Measurements from ENCODE around the gene CFAP97.
"Not testable (repeated sequence)": the region's sequence is repeated elsewhere in the genome, so short reads cannot be mapped to it uniquely, and the experiment has no call there.

Gene CFAP97

GRCh38 chr4:185127021-185127925 lies 76.5 kb downstream of the CFAP97 start:
- Histone ChIP-seq H3K27me3 (ENCODE audit: control insufficient read depth in 1 of 2, insufficient read depth in 2 of 2, low read length in 2 of 2) (peaks cover 19 to 20% of the 10 kb centered on the region in 2 donors), H3K4me3 (ENCODE audit: low read depth in 1 of 2, low read length in 2 of 2) (peak overlapping the region; percentile 56 to 63), H3K36me3 (ENCODE audit: control insufficient read depth in 1 of 2, insufficient read depth in 2 of 2, low read length in 2 of 2) (no peaks in the 10 kb centered on the region), H3K27ac (ENCODE audit: low read depth, low read length) (no peak overlapping the region), H3K4me1 (ENCODE audit: control insufficient read depth in 1 of 2, insufficient read depth in 2 of 2, low read length in 2 of 2) (peaks cover 5 to 18% of the 10 kb centered on the region in 2 donors), H3K9me3 (ENCODE audit: control insufficient read depth in 1 of 2, low read length in 2 of 2) (no peaks in the 10 kb centered on the region), H3K9ac (ENCODE audit: low read depth in 1 of 2, low read length in 2 of 2) (no peak overlapping the region)

DNA sequence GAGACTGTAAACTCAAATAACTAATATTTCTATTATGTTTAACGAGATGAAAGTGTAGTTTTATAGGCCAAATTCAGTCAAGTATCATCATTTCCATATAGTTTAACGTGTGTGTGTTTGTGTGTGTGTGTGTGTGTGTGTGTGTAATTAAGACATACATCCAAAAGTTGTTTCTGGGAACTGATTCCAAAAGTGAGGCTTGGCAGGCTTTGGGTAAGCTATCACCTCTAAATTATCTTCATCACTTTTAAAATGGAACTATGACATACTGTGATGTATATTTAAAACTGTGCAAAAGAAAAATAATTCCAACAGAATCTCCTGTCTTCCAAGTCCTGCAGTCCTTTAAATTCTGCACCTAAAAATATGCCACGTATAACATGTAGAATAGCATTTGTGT lies 79.8 kb downstream of the CFAP97 start:
- no peak overlapping the region for H3K27ac ChIP-seq (ENCODE audit: low read depth, low read length)
- H3K36me3 ChIP-seq (ENCODE audit: control insufficient read depth in 1 of 2, insufficient read depth in 2 of 2, low read length in 2 of 2): no peaks in the 10 kb centered on the region
- no peak overlapping the region for H3K9ac ChIP-seq (ENCODE audit: low read depth in 1 of 2, low read length in 2 of 2)
- H3K9me3 ChIP-seq (ENCODE audit: control insufficient read depth in 1 of 2, low read length in 2 of 2): no peaks in the 10 kb centered on the region
- H3K27me3 ChIP-seq (ENCODE audit: control insufficient read depth in 1 of 2, insufficient read depth in 2 of 2, low read length in 2 of 2): peaks cover 17 to 19% of the 10 kb centered on the region in 2 donors
- H3K4me1 ChIP-seq (ENCODE audit: control insufficient read depth in 1 of 2, insufficient read depth in 2 of 2, low read length in 2 of 2): peaks cover 4 to 17% of the 10 kb centered on the region in 2 donors
- no peak overlapping the region for H3K4me3 ChIP-seq (ENCODE audit: low read depth in 1 of 2, low read length in 2 of 2)

GRCh38 chr4:185122681-185123345 lies 81.0 kb downstream of the CFAP97 start:
- H3K27ac ChIP-seq (ENCODE audit: low read depth, low read length): no peak overlapping the region
- no peaks in the 10 kb centered on the region for H3K9me3 ChIP-seq (ENCODE audit: control insufficient read depth in 1 of 2, low read length in 2 of 2)
- no peak overlapping the region for H3K9ac ChIP-seq (ENCODE audit: low read depth in 1 of 2, low read length in 2 of 2)
- no peak overlapping the region for H3K4me3 ChIP-seq (ENCODE audit: low read depth in 1 of 2, low read length in 2 of 2)
- H3K36me3 ChIP-seq (ENCODE audit: control insufficient read depth in 1 of 2, insufficient read depth in 2 of 2, low read length in 2 of 2): no peaks in the 10 kb centered on the region
- peaks cover 0 to 7% of the 10 kb centered on the region in 2 donors for H3K4me1 ChIP-seq (ENCODE audit: control insufficient read depth in 1 of 2, insufficient read depth in 2 of 2, low read length in 2 of 2)
- H3K27me3 ChIP-seq (ENCODE audit: control insufficient read depth in 1 of 2, insufficient read depth in 2 of 2, low read length in 2 of 2): peaks cover 11 to 12% of the 10 kb centered on the region in 2 donors

GRCh38 chr4:185120631-185120946 lies 83.2 kb downstream of the CFAP97 start:
- H3K9ac ChIP-seq (ENCODE audit: low read depth in 1 of 2, low read length in 2 of 2): no peak overlapping the region
- H3K36me3 ChIP-seq (ENCODE audit: control insufficient read depth in 1 of 2, insufficient read depth in 2 of 2, low read length in 2 of 2): no peaks in the 10 kb centered on the region
- peaks cover 3 to 6% of the 10 kb centered on the region in 2 donors for H3K4me1 ChIP-seq (ENCODE audit: control insufficient read depth in 1 of 2, insufficient read depth in 2 of 2, low read length in 2 of 2)
- H3K4me3 ChIP-seq (ENCODE audit: low read depth in 1 of 2, low read length in 2 of 2): no peak overlapping the region
- no peak overlapping the region for H3K27ac ChIP-seq (ENCODE audit: low read depth, low read length)
- H3K9me3 ChIP-seq (ENCODE audit: control insufficient read depth in 1 of 2, low read length in 2 of 2): no peaks in the 10 kb centered on the region
- peaks cover 0 to 6% of the 10 kb centered on the region in 2 donors for H3K27me3 ChIP-seq (ENCODE audit: control insufficient read depth in 1 of 2, insufficient read depth in 2 of 2, low read length in 2 of 2)

- H3K27me3 ChIP-seq (ENCODE audit: control insufficient read depth in 1 of 2, insufficient read depth in 2 of 2, low read length in 2 of 2): peaks cover 0 to 6% of the 10 kb centered on the region in 2 donors
- no peak overlapping the region for H3K9ac ChIP-seq (ENCODE audit: low read depth in 1 of 2, low read length in 2 of 2)
- H3K9me3 ChIP-seq (ENCODE audit: control insufficient read depth in 1 of 2, low read length in 2 of 2): no peaks in the 10 kb centered on the region
- H3K4me1 ChIP-seq (ENCODE audit: control insufficient read depth in 1 of 2, insufficient read depth in 2 of 2, low read length in 2 of 2): peaks cover 5 to 6% of the 10 kb centered on the region in 2 donors
- no peak overlapping the region for H3K27ac ChIP-seq (ENCODE audit: low read depth, low read length)
- no peak overlapping the region for H3K4me3 ChIP-seq (ENCODE audit: low read depth in 1 of 2, low read length in 2 of 2)
- no peaks in the 10 kb centered on the region for H3K36me3 ChIP-seq (ENCODE audit: control insufficient read depth in 1 of 2, insufficient read depth in 2 of 2, low read length in 2 of 2)
Observed at GRCh38 chr4:185119927-185120630, 83.7 kb downstream of the CFAP97 start.

GRCh38 chr4:185119467-185119866 lies 84.3 kb downstream of the CFAP97 start:
- not testable (repeated sequence) for H3K9me3 ChIP-seq (ENCODE audit: control insufficient read depth in 1 of 2, low read length in 2 of 2); H3K4me1 ChIP-seq (ENCODE audit: control insufficient read depth in 1 of 2, insufficient read depth in 2 of 2, low read length in 2 of 2); H3K36me3 ChIP-seq (ENCODE audit: control insufficient read depth in 1 of 2, insufficient read depth in 2 of 2, low read length in 2 of 2); H3K4me3 ChIP-seq (ENCODE audit: low read depth in 1 of 2, low read length in 2 of 2); H3K27ac ChIP-seq (ENCODE audit: low read depth, low read length); H3K9ac ChIP-seq (ENCODE audit: low read depth in 1 of 2, low read length in 2 of 2); H3K27me3 ChIP-seq (ENCODE audit: control insufficient read depth in 1 of 2, insufficient read depth in 2 of 2, low read length in 2 of 2)

DNA sequence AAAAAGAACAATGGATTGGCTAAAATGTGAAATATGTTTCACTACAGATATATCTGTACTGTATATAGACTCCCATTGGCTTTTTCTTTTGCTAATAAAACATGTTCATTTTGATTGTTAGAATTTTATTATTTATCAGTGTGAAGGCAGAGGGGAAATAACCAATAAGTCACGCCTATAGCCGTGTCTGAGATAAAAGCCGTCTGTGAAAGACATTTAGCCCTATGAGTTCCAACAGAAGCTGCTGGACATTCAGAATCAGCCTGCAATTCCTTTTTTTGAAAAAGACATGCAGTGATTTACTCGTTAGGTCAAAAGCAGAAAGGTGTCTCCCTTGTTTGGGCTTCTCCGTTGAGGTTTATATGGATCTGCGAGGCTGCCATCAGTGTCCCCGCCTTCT lies 84.9 kb downstream of the CFAP97 start:
- Histone ChIP-seq H3K4me3 (ENCODE audit: low read depth in 1 of 2, low read length in 2 of 2) (no peak overlapping the region), H3K4me1 (ENCODE audit: control insufficient read depth in 1 of 2, insufficient read depth in 2 of 2, low read length in 2 of 2) (peaks cover 5 to 6% of the 10 kb centered on the region in 2 donors), H3K9me3 (ENCODE audit: control insufficient read depth in 1 of 2, low read length in 2 of 2) (no peaks in the 10 kb centered on the region), H3K27me3 (ENCODE audit: control insufficient read depth in 1 of 2, insufficient read depth in 2 of 2, low read length in 2 of 2) (peaks cover 0 to 6% of the 10 kb centered on the region in 2 donors), H3K27ac (ENCODE audit: low read depth, low read length) (no peak overlapping the region), H3K36me3 (ENCODE audit: control insufficient read depth in 1 of 2, insufficient read depth in 2 of 2, low read length in 2 of 2) (no peaks in the 10 kb centered on the region), H3K9ac (ENCODE audit: low read depth in 1 of 2, low read length in 2 of 2) (no peak overlapping the region)

DNA sequence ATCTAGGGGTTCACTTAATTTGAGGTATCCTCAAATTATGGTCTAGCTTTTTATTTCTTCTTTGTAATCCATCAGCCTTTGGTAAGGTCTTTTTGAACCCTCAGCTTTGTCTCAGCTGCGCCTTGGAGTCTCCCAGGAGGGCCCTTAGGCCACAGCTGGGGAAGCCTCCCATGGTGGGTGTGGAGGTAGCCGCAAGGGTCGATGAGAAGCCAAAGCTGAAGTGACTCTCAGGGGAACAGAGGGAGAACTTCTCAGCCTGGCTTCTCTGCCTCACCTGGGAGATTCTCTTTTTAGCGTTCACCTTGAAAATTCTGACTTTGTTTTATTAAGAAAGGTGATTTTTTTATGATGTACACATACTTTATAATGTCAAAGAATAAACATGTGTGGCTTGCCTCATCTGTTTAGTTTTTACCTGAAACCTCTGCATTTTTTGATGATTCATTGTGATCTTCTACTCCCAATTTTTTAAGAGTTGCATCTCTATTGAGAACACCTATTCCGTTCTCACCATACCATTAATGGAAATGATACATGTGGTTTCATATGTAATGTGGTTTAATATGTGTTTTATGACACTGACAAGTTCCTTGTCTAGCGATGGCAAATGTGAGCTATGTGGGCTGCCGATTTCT lies 86.4 kb downstream of the CFAP97 start:
- H3K27ac ChIP-seq (ENCODE audit: low read depth, low read length): no peak overlapping the region
- H3K9me3 ChIP-seq (ENCODE audit: control insufficient read depth in 1 of 2, low read length in 2 of 2): no peaks in the 10 kb centered on the region
- no peaks in the 10 kb centered on the region for H3K27me3 ChIP-seq (ENCODE audit: control insufficient read depth in 1 of 2, insufficient read depth in 2 of 2, low read length in 2 of 2)
- no peak overlapping the region for H3K9ac ChIP-seq (ENCODE audit: low read depth in 1 of 2, low read length in 2 of 2)
- H3K4me1 ChIP-seq (ENCODE audit: control insufficient read depth in 1 of 2, insufficient read depth in 2 of 2, low read length in 2 of 2): peaks cover 5 to 6% of the 10 kb centered on the region in 2 donors
- no peaks in the 10 kb centered on the region for H3K36me3 ChIP-seq (ENCODE audit: control insufficient read depth in 1 of 2, insufficient read depth in 2 of 2, low read length in 2 of 2)
- H3K4me3 ChIP-seq (ENCODE audit: low read depth in 1 of 2, low read length in 2 of 2): no peak overlapping the region

- H3K9ac ChIP-seq (ENCODE audit: low read depth in 1 of 2, low read length in 2 of 2): no peak overlapping the region
- peaks cover 5 to 12% of the 10 kb centered on the region in 2 donors for H3K4me1 ChIP-seq (ENCODE audit: control insufficient read depth in 1 of 2, insufficient read depth in 2 of 2, low read length in 2 of 2)
- H3K36me3 ChIP-seq (ENCODE audit: control insufficient read depth in 1 of 2, insufficient read depth in 2 of 2, low read length in 2 of 2): no peaks in the 10 kb centered on the region
- no peaks in the 10 kb centered on the region for H3K9me3 ChIP-seq (ENCODE audit: control insufficient read depth in 1 of 2, low read length in 2 of 2)
- H3K27me3 ChIP-seq (ENCODE audit: control insufficient read depth in 1 of 2, insufficient read depth in 2 of 2, low read length in 2 of 2): no peaks in the 10 kb centered on the region
- H3K4me3 ChIP-seq (ENCODE audit: low read depth in 1 of 2, low read length in 2 of 2): peak overlapping the region; percentile 19 to 40
- H3K27ac ChIP-seq (ENCODE audit: low read depth, low read length): no peak overlapping the region
Observed at GRCh38 chr4:185115827-185116232, 88.0 kb downstream of the CFAP97 start.
